Measurements from ENCODE around the gene CEP41. TPM values are rescaled to one million over a fixed set of nuclear protein-coding genes. Genes with fewer than 3 reads are reported as not detected.

Gene CEP41
- total and polyA plus RNA-seq, 10 of the 15 experiments (the other 5 are each of a cell fraction or from before 2014, with no cell fraction given): 11.4 to 43.0 (median 24.7) TPM

DNA sequence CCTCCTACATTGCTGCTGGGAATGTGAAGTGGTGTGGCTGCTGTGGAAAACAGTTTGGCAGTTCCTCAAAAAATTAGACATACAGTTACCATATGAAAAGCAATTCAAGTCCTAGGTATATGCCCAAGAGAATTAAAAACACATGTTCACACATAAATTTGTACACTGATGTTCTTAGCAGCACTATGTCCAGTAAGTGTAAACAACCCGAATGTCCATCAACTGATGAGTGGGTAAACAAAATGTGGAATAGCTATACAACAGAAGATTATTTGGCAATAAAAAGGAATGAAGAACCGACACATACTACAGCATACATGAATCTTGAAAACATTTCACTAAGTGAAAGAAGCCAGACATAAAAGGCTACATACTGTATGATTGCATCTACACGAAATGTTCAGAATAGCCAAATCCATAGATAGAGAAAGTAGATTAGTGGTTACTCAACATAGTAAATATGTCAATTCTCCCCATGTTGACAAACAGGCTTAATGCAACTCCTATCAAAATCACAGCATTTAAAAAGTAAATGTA, 17.2 kb downstream of the CEP41 start:
- no peaks in the 10 kb centered on the region for H3K27me3 ChIP-seq (replicated peaks in 1 of 2; ENCODE audit: control insufficient read depth in 2 of 2, insufficient read depth in 2 of 2, low read length in 1 of 2)
- in situ Hi-C loops (cut with MboI): no loop called here
- H3K4me1 ChIP-seq (ENCODE audit: control insufficient read depth, insufficient read depth, low read length): no peaks in the 10 kb centered on the region
- no TSS peak for BruUV-seq (replicated peaks)
- H3K4me3 ChIP-seq: no peak overlapping the region
- no peaks in the 10 kb centered on the region for H3K9me3 ChIP-seq (replicated peaks; ENCODE audit: control insufficient read depth, insufficient read depth, low read length)
- no peak for DNase-seq (ENCODE audit: low read depth, low spot score)
- H3K27ac ChIP-seq (ENCODE audit: control insufficient read depth, insufficient read depth): no peak overlapping the region
- peaks cover 0 to 3% of the 10 kb centered on the region in 2 experiments; a peak in 1 of 4 replicates for H3K36me3 ChIP-seq (ENCODE audit: control insufficient read depth in 2 of 2, insufficient read depth in 2 of 2, low read length in 1 of 2)
- TF ChIP-seq SP1 (IDR thresholded peaks at IDR 0.05; ENCODE audit: low read depth, low read length) (no peak), BRCA1 (IDR thresholded peaks at IDR 0.05; ENCODE audit: low read depth, low read length) (no peak), LARP7 (IDR thresholded peaks at IDR 0.05) (no peak), POLR2A (IDR thresholded peaks at IDR 0.05; ENCODE audit: low read depth, low read length) (no peak), SPI1 (IDR thresholded peaks at IDR 0.05; ENCODE audit: borderline replicate concordance, insufficient read depth, low read depth, low read length) (no peak), ZBED1 (IDR thresholded peaks at IDR 0.05; ENCODE audit: borderline replicate concordance) (no peak), BCL11A (IDR thresholded peaks at IDR 0.05; ENCODE audit: low read depth, low read length) (no peak), MTA2 (IDR thresholded peaks at IDR 0.05; ENCODE audit: low read depth) (no peak)
- TF ChIP-seq, protein P1, sequence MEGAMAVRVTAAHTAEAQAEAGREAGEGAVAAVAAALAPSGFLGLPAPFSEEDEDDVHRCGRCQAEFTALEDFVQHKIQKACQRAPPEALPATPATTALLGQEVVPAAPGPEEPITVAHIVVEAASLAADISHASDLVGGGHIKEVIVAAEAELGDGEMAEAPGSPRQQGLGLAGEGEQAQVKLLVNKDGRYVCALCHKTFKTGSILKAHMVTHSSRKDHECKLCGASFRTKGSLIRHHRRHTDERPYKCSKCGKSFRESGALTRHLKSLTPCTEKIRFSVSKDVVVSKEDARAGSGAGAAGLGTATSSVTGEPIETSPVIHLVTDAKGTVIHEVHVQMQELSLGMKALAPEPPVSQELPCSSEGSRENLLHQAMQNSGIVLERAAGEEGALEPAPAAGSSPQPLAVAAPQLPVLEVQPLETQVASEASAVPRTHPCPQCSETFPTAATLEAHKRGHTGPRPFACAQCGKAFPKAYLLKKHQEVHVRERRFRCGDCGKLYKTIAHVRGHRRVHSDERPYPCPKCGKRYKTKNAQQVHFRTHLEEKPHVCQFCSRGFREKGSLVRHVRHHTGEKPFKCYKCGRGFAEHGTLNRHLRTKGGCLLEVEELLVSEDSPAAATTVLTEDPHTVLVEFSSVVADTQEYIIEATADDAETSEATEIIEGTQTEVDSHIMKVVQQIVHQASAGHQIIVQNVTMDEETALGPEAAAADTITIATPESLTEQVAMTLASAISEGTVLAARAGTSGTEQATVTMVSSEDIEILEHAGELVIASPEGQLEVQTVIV (IDR thresholded peaks at IDR 0.05; ENCODE audit: borderline replicate concordance, partially characterized antibody): no peak
- H2AFZ ChIP-seq (ENCODE audit: control insufficient read depth, low read depth, low read length): no peak overlapping the region
- SMC1A ChIA-PET (ENCODE audit: uncharacterized antibody, unreplicated experiment): interaction anchor here (0.7 kb wide), 1 partner anchor 40 kb away, joined by 3 read pairs; no protein-coding TSS in a partner anchor
- no peaks in the 10 kb centered on the region for H4K20me1 ChIP-seq (ENCODE audit: control insufficient read depth, insufficient read depth)
- no peaks in the 10 kb centered on the region for H3K79me2 ChIP-seq (ENCODE audit: control insufficient read depth, insufficient read depth, low read length)
- no peak overlapping the region for H3K4me2 ChIP-seq (ENCODE audit: control insufficient read depth, insufficient read depth)
- RAD21 ChIA-PET (ENCODE audit: unreplicated experiment): no interaction called here
- POLR2A ChIA-PET: no interaction called here
- intact Hi-C loops (cut with micrococcal nuclease; ENCODE audit: unreplicated experiment): no loop called here
- ATAC-seq: no peak
- no peak for FAIRE-seq
- H3K9ac ChIP-seq (ENCODE audit: control insufficient read depth, insufficient read depth, low read length): no peak overlapping the region
- CTCF ChIA-PET: interaction anchor here (1.0 kb wide), 1 partner anchor 44 kb away, joined by 3 read pairs; no protein-coding TSS in a partner anchor
- 97% methylated on average over 3 of the region's 3 CpGs for WGBS (ENCODE audit: insufficient coverage, insufficient replicate concordance, low lambda C conversion rate, missing lambda C conversion rate)

All from GM12878 (cell line).